ENCODE results near the gene PMEPA1.

The PMEPA1 gene

DNA sequence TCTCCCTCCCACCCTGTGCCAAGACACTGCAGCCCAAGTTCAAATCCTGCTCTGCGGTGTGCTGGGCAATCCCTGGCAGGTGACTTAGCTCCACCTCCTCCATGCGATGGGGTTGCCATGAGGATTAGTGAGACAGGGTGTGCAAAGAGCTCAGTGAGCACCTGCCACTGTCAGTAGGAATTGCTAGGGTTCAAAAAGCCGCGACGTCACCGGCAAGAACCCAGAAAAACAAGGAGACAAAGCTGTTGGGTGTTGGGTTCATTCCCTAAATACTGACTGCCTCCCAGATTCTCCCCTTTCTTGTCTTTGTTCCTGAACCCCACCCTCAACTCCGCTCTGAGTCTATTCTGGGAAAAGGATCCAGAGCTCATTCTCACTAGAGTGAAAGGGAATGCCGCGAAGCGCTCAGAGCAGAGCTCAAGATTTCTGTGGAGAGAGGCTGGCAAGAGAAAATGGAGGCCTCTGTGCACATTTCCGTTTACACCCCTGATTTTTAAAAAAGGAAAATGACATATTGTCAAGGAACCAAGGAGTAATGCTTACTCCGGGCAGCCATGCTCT lies 13.3 kb downstream of the PMEPA1 start:
- H3K27ac ChIP-seq = peak overlapping the region; percentile 99
- no peak for DNase-seq (ENCODE audit: low read depth, low spot score)

DNA sequence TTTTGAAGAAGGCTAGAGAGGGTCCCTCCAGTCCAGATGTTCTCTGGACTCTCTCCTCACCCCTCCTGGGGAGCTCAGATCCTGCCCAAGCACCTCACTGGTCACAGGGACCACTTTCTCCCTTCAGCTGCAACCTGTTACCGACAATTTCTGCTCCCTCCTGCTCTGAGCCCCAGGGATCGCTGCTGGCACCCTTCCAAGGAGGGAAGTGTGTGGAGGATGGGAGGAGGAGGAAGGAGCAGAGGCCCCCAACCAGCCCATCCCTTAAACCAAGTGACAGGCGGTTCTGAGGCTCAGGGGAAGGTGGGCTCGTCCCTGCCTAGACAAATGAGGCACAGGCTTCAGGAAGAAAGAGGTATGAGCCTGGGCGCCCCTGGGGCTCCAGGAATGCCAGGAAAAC lies 13.9 kb downstream of the PMEPA1 start:
- H3K27ac ChIP-seq = peak overlapping the region; percentile 99
- DNase-seq (ENCODE audit: low read depth, low spot score) = no peak

DNA sequence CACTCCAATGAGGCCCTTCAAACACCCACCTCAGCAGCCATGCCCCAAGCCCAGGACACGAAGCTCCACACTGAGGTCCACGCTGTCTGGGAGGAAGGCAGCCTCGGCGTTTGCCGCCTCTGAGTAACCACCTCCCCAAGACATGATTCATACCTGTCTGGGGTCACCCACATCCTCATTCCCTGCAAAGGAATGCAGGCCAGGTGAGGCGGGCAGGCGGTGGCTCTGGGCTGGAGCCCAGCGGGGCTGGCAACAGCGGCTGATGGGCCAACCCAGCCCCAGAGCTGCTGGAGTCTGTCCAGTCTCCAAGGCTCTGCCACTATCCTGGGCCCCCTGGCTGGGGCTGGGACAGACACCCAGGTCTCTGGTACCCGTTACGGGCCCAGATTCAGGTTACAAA lies 14.8 kb downstream of the PMEPA1 start:
- peak; percentile 87 for DNase-seq (ENCODE audit: low read depth, low spot score)
- H3K27ac ChIP-seq = peak overlapping the region; percentile 99

DNA sequence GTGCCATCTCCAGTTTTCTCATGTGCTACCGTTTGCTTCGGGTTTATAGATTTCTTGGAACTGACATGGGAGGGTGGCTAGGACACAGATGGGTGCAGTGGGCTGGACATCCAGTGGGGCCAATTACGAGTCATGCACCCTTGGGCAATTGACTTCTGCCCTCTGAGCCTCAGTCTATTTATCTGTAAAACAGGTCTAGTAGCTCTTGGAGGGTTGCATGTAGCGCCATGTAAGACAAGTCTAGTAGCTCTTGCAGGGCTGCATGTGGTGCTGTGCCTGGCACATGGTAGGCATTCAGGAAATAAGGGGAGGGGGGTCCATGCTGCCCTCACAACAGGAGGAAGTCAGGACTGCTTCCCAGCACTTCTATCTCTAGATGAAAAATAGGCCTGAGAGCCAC lies 15.3 kb downstream of the PMEPA1 start:
- DNase-seq (ENCODE audit: low read depth, low spot score) = no peak
- H3K27ac ChIP-seq = peak overlapping the region; percentile 99

DNA sequence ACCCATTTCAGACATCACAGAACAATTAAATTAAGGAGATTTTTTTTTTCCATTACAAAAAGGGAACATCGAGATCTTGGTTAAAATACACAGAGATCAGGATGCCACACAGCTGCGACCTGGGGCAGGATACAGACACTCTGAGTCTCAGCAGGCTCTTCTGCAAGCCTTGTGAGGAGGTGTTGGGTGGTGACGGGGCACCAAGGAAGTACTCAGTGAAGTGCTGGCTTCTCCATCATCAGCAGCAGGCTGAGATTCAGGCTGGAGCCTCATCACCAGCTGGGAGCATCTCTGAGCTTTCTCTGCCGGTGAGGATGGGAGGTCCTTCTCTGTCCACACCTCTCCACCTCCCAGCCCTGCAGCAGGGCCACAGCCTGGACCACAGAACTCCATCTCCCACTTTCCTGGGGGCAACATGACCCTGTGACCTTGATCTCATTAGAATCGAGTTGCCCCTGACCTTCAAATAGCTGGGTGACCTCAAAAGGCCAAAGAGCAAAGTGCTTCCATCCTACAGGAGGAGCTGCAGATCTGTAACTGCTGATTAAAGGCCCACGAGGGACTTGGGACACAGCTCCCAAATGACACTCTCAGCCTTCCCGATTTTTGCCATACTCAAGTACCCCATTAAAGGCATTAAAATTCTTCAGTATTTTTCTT lies 16.0 kb downstream of the PMEPA1 start:
- DNase-seq (ENCODE audit: low read depth, low spot score) = no peak
- peak overlapping the region; percentile 99 for H3K27ac ChIP-seq

DNA sequence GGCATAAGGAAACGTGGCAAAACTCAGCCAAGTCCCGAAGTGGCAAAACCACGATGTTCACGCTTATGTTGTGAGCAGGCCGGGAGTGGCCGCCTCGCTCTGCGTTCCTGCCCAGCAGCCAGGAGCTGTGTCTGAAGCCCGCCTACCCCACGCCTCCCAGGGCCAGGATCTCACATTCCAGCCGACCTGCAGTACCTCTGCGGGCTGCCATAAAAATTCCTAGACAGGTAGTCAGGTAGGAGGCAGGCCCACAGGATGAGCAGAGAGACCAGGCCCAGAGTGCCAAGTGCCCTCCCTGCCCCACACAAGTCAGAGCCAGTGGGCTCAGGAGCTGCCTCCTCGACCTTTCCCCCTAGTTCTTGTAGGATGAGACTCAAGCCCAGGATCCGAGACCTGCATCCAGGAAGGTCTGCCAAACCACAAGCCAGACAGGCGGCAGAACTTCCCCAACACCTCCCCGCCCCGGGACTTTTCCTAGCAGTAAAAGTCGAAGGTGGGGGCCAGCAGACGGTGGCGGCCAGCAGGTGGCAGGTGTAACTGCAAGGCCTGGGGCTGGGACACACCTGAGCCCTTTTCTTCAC lies 16.7 kb downstream of the PMEPA1 start:
- H3K27ac ChIP-seq = peak overlapping the region; percentile 99
- peak; percentile 98 for DNase-seq (ENCODE audit: low read depth, low spot score)

DNA sequence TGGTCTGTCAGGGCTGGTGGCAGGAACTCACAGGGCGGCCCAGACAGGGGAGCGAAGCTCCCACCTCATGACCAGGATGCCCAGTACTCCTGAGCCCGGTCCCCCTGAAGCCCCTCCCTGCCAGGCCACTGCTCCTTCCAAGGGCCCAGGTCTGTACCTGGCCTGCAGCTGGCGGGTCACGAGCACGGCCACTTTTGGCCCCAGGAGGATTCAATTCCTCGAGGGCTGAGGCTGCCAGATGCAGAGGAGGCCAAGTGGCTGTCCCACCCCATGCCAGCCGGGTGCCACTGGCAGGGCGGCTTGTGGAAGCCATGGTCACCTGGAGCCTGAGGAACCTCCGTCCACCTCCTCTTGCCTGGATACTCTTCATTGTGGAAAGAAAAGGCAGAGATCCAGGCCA lies 17.4 kb downstream of the PMEPA1 start:
- peak overlapping the region; percentile 99 for H3K27ac ChIP-seq
- no peak for DNase-seq (ENCODE audit: low read depth, low spot score)

DNA sequence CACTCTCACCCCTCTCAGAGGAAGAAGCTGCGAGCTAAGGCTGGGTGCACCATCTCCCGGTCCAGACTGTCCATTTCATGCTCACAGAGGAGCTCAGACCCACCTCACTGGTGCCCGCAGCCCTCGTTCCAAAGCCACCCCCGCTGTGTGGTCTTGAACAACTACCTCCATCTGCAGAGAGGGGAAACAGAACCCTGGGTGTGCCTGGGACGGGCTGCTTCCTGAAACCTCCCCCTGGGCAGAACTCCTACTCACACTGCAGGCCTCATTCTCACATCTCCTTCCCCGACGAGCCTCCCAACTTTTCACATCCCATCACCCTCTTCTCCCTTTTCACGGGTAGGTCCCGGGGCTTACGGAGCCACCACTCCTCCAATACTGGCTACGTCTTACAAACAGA lies 18.1 kb downstream of the PMEPA1 start:
- H3K27ac ChIP-seq = peak overlapping the region; percentile 99
- DNase-seq (ENCODE audit: low read depth, low spot score) = no peak

DNA sequence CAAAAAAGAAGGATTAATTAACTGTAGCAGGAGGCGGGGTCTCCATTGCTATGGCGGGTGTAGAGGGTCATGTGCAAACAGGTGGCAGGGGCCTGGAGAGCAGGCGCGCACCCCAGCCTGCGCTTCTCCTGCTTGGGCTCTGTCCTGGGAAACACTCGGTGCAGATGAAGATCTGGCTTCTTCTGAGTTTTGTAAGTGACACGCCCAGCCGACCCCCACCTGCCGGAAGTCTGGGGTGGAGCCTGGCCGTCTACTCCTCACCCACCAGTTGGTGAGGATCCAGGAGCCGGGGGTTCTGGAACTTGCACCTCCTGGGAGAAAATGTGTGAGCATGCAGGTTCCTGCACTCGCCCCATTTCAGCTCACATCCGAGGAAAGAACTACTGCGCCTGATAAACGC lies 19.3 kb downstream of the PMEPA1 start:
- DNase-seq (ENCODE audit: low read depth, low spot score) = no peak
- H3K27ac ChIP-seq = peak overlapping the region; percentile 99

DNA sequence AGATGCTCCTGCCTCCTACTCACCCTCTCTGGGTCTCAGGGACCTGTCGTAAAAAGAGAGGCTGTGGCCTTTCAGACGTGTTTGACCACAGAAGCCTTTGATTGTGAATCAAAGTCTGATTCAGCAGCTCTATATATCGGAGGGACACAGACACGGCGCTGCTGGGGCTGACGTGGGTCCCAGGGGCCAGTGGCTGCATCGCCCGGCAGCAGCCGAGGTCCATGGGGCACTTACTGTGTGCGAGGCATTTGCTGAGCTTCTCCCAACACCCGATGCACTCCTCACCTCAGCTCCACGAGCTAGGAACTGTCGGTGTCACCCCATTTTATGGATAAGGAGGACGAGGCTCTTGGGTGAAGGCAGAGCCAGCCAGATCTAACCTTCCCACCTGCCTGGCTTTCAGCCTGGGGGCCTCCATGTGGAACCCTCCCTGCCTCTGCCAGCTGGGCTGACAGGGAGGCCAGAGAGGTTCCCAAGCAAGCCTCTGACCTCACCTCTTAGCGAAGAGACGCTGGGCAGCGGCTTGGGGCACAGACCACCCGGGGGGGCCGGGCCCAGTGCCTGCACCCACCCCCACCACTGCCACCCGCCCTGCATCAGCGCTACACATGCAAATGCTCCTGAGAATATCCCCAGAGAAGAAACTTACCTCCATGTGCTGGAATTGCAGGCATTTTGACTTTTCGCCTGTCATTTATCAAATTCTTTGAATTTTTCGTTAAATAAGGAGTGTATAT lies 19.9 kb downstream of the PMEPA1 start:
- peak overlapping the region; percentile 99 for H3K27ac ChIP-seq
- no peak for DNase-seq (ENCODE audit: low read depth, low spot score)

DNA sequence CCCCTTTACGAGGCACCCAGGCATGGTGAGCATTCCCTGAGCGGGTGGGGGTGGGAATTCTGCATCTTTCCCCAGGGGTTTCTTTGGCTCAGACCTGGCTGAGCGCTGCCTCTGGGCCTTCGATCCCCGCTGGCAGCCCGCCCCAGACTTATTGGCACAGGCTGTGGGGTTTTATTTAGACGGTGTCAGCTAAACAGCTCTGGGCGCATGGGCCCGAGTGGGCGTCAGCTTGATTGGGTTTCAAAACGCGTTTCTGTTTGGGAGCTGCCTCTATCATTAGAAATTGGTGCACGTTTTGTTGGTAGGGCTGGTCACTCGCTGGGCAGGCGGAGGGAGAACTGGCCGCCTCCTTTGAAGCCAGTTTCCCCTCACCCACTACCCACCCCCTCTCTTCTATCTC lies 21.0 kb downstream of the PMEPA1 start:
- DNase-seq (ENCODE audit: low read depth, low spot score) = no peak
- peak overlapping the region; percentile 99 for H3K27ac ChIP-seq

DNA sequence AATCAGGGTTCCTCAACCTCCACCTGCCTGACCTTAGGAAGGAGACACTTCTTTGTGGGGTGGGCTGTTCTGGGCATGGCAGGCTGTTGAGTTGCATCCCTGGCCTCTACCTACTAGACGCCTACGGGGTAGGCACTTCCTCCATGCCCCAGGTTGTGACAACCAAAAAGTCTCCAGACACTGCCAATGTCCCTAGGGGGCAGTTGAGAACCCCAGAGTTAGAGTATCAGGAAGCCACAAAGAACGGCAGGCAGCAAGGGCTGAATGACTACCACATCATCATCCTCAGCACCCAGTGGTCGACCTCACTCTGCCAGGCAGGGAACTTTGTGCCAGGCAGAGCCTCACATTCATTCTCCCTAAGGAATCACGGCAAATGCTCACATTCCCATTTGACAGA lies 21.5 kb downstream of the PMEPA1 start:
- no peak for DNase-seq (ENCODE audit: low read depth, low spot score)
- peak overlapping the region; percentile 99 for H3K27ac ChIP-seq

DNA sequence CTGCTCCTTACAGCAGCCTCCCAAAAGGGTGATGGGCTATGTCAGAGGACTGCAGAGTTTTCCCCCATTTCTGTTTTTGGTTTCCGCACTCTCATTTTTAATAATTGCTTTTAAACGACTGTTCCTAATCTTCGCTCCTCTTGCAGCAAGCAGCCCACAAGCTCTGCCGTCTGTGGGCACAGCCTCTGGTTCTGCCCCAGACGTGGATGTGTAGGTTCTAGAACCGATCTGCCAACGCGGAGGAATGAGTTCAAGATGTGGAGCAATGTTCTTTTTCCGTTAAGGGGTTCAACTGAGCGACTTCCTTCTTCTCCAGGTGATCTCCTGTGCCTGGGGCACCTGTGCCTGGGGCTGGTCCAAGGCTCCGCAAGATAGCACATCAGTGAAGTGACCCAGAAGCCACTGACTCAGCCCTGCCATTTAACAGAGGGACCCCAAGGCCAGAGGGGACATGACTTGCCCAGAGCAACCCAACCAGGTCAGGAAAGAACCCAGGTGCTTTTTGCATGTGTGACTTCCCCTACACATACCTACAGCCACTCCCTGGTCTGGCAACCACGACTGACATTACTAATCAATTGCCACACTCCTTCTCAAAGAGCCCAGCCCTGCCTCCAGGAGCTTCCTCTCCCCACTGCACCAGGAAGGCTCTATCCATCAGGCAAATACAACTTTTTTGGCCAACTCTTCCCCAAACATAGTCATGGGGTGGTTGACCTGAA lies 22.7 kb downstream of the PMEPA1 start:
- DNase-seq (ENCODE audit: low read depth, low spot score) = peak; percentile 69
- H3K27ac ChIP-seq = peak overlapping the region; percentile 99

DNA sequence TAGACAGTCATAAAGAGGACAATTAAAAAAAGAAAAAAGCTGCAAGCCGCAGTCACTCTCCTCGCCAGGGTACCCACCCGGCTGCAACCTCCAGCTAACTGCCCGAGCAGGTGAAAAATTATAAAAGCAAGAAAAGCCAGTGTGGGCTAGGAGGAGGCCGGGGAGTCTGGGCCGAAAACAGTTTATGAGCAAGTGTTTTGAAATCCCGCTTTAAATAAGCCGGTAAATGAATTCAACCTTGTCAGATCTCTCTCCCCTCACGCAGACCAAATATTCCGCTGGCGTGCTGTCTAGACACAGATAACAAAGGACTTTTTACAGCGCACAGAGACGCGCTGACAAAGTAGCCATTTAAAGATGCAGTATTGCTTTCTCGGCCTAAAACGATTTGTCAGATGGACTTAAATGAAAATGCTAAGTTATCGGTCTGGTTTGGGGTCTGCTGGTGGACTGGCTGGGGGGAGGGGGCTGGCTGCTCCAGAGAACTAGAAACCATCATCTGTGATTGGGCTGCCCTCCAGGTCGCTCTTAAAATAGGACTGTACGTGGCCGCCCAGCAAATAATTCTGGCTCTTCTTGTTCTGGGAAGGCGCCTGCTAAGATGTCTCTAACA lies 24.6 kb downstream of the PMEPA1 start:
- DNase-seq (ENCODE audit: low read depth, low spot score) = no peak
- peak overlapping the region; percentile 99 for H3K27ac ChIP-seq

DNA sequence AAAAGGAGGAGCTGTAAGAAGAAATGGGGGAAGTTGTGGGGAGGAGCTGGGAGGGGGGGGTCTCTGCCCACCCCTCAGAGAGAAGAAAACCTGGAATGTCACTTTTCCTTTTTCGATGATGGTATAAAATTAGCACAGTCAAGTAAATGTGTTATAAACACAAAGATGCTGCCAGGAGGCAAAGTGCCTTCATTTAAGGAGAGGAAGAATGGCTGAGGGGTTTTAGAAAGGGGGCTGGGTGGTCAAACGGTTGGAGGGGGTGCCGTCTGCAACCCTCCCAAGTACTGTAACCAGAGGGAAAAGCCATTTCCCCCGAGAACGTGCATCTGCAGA lies 25.0 kb downstream of the PMEPA1 start:
- DNase-seq (ENCODE audit: low read depth, low spot score) = no peak
- peak overlapping the region; percentile 99 for H3K27ac ChIP-seq

DNA sequence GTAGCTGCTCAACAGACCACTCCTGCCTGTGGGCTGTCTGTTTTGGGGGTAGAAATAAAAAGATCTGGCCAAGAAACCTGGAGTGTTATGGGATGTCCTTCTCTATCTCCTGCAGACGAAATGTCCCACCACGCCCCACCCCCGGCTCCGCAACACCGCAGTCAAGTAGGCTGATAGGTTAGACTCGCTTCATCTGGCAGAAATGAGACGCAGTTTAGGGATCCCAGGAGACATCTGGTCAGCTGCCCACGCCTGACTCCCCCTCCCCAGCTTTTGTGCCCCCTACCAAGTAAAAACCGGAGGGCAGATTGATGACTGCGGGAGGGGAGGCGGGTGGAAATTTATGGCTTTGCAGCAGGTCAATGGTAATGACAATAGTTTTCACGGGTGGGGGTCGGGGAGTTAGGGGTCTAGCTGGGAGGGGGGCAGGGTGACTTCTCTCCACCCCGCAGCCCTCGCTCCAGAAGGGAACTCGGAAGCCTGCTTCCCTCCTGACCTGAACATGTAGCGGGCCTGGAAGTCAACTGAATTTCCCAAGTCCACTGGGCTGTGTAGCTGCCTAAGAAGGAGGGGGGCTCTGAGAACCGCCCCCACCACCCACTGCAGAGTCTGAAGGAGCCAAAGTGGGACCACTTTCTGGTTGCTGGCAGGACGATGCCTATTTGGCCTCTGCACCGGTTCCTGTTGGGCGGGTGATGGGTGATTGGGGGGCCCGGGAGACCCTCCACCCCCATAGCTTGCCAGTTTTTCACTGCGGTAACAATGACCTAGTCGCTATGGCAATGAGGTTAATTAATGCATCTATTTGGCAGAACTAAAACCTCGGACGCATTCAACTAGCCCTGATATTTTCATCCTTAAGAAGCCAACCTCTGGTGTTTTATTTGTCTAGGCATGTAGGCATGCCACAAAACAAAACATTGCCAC lies 25.7 kb downstream of the PMEPA1 start:
- DNase-seq (ENCODE audit: low read depth, low spot score) = no peak

DNA sequence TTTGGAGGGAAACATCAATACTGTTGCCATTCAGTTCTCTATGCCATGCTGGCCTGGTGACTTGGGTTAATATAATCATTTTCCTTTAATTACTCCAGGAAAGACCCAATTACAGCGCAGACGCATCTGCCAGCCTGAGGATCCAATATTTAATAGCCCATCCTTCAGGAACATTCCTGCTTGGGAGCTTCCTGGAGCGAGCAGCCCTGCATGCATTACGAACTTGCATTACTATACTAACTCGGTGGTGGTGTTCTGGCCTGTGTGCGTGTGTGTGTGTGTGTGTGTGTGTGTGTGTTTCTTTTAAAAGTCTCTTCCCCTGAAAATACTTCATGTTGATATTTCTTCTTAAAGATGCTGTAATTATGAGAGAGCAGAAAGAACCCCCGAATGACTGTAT lies 26.5 kb downstream of the PMEPA1 start:
- no peak overlapping the region for H3K27ac ChIP-seq
- DNase-seq (ENCODE audit: low read depth, low spot score) = no peak

More for the DNA sequence above, 25.7 kb downstream of the PMEPA1 start:
- H3K27ac ChIP-seq = peak overlapping the region; percentile 99

DNA sequence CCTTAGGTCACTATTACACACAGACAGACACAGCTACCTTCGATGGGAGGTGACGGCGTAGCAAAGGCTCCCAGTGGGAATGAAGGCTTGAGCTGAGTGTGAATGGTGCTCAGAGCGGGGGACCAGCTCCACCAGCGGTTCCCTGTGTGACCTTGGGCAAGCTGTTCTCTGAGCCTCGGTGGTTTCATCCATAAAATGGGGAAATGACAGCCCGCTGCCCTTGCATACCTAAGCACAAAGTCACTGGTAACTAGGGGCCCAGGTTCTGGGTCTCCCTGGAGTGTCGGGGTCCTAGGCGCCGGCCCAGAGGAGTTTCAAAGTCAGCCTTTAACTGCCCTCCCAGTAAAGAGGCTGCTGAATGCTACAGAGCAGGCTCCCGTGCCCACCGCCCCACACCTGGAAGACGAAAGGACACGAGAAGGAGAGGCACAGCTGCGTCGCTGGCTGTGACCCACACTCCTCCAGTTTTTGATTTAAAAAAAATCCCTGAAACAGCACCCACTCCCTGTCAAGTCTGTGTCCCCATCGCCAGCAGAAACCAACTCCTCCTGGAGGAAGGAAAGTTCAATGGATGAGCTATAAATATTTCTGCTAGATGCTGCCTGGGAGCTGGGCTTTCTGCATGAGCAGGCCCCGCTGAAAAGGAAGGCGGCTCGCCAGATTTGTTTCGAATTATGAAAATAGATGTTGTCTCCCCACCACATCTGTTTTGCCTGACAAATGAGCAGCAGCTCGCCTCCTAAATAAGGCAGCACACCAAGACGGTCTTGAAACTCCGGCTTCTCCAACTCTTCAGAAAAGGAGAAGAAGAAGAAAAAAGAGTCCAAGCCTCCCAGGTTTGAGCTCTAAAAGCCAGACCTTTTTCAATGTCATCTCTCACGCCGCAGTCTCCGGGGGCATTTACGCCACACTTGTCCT lies 27.4 kb downstream of the PMEPA1 start:
- H3K27ac ChIP-seq = peak overlapping the region; percentile 3
- no peak for DNase-seq (ENCODE audit: low read depth, low spot score)
